ENCODE results near the gene DCAF8.

Gene DCAF8

GRCh38 chr1:160260406-160261382 lies 1.7 kb downstream of the DCAF8 start:
- peak; percentile 87 for DNase-seq (ENCODE audit: low read depth)
- Histone ChIP-seq H3K9me3 (ENCODE audit: control insufficient read depth, low read length) (no peaks in the 10 kb centered on the region), H3K36me3 (ENCODE audit: control insufficient read depth, insufficient read depth, low read length, severe bottlenecking) (peaks cover 8% of the 10 kb centered on the region), H3K27me3 (replicated peaks; ENCODE audit: control insufficient read depth, insufficient read depth, low read length) (no peaks in the 10 kb centered on the region), H3K4me3 (ENCODE audit: low read length) (peak overlapping the region; percentile 97), H3K4me1 (ENCODE audit: control insufficient read depth, insufficient read depth, low read length) (peaks cover 59% of the 10 kb centered on the region), H3K9ac (ENCODE audit: low read length) (peak overlapping the region; percentile 95)

- DNase-seq (ENCODE audit: low read depth): no peak
- Histone ChIP-seq H3K36me3 (ENCODE audit: control insufficient read depth, insufficient read depth, low read length, severe bottlenecking) (peaks cover 21% of the 10 kb centered on the region), H3K9ac (ENCODE audit: low read length) (no peak overlapping the region), H3K4me3 (ENCODE audit: low read length) (no peak overlapping the region), H3K9me3 (ENCODE audit: control insufficient read depth, low read length) (no peaks in the 10 kb centered on the region), H3K27me3 (replicated peaks; ENCODE audit: control insufficient read depth, insufficient read depth, low read length) (no peaks in the 10 kb centered on the region), H3K4me1 (ENCODE audit: control insufficient read depth, insufficient read depth, low read length) (peaks cover 55% of the 10 kb centered on the region)
Measured at GRCh38 chr1:160258177-160258798, 4.1 kb downstream of the DCAF8 start.

GRCh38 chr1:160257411-160258015 lies 4.8 kb downstream of the DCAF8 start:
- Histone ChIP-seq H3K4me3 (ENCODE audit: low read length) (peak overlapping the region; percentile 44), H3K9ac (ENCODE audit: low read length) (peak overlapping the region; percentile 25), H3K9me3 (ENCODE audit: control insufficient read depth, low read length) (no peaks in the 10 kb centered on the region), H3K4me1 (ENCODE audit: control insufficient read depth, insufficient read depth, low read length) (peaks cover 47% of the 10 kb centered on the region), H3K27me3 (replicated peaks; ENCODE audit: control insufficient read depth, insufficient read depth, low read length) (no peaks in the 10 kb centered on the region), H3K36me3 (ENCODE audit: control insufficient read depth, insufficient read depth, low read length, severe bottlenecking) (peaks cover 24% of the 10 kb centered on the region)
- no peak for DNase-seq (ENCODE audit: low read depth)

GRCh38 chr1:160256396-160257046 lies 5.8 kb downstream of the DCAF8 start:
- Histone ChIP-seq H3K4me3 (ENCODE audit: low read length) (peak overlapping the region; percentile 44), H3K27me3 (replicated peaks; ENCODE audit: control insufficient read depth, insufficient read depth, low read length) (no peaks in the 10 kb centered on the region), H3K4me1 (ENCODE audit: control insufficient read depth, insufficient read depth, low read length) (peaks cover 50% of the 10 kb centered on the region), H3K36me3 (ENCODE audit: control insufficient read depth, insufficient read depth, low read length, severe bottlenecking) (peaks cover 24% of the 10 kb centered on the region), H3K9ac (ENCODE audit: low read length) (peak overlapping the region; percentile 25), H3K9me3 (ENCODE audit: control insufficient read depth, low read length) (no peaks in the 10 kb centered on the region)
- DNase-seq (ENCODE audit: low read depth): peak; percentile 47

- Histone ChIP-seq H3K9ac (ENCODE audit: low read length) (no peak overlapping the region), H3K4me3 (ENCODE audit: low read length) (no peak overlapping the region), H3K36me3 (ENCODE audit: control insufficient read depth, insufficient read depth, low read length, severe bottlenecking) (peaks cover 24% of the 10 kb centered on the region), H3K9me3 (ENCODE audit: control insufficient read depth, low read length) (no peaks in the 10 kb centered on the region), H3K4me1 (ENCODE audit: control insufficient read depth, insufficient read depth, low read length) (peaks cover 46% of the 10 kb centered on the region), H3K27me3 (replicated peaks; ENCODE audit: control insufficient read depth, insufficient read depth, low read length) (no peaks in the 10 kb centered on the region)
- DNase-seq (ENCODE audit: low read depth): no peak
Measured at GRCh38 chr1:160255781-160256300, 6.5 kb downstream of the DCAF8 start.

GRCh38 chr1:160251687-160252526 lies 10.4 kb downstream of the DCAF8 start:
- H3K9ac ChIP-seq (ENCODE audit: low read length): no peak overlapping the region
- DNase-seq (ENCODE audit: low read depth): peak; percentile 89
- H3K4me1 ChIP-seq (ENCODE audit: control insufficient read depth, insufficient read depth, low read length): peaks cover 17% of the 10 kb centered on the region
- H3K9me3 ChIP-seq (ENCODE audit: control insufficient read depth, low read length): no peaks in the 10 kb centered on the region
- H3K27me3 ChIP-seq (replicated peaks; ENCODE audit: control insufficient read depth, insufficient read depth, low read length): no peaks in the 10 kb centered on the region
- no peak overlapping the region for H3K4me3 ChIP-seq (ENCODE audit: low read length)
- peaks cover 19% of the 10 kb centered on the region for H3K36me3 ChIP-seq (ENCODE audit: control insufficient read depth, insufficient read depth, low read length, severe bottlenecking)

GRCh38 chr1:160251011-160251410 lies 11.3 kb downstream of the DCAF8 start:
- no peak overlapping the region for H3K4me3 ChIP-seq (ENCODE audit: low read length)
- H3K9ac ChIP-seq (ENCODE audit: low read length): no peak overlapping the region
- peaks cover 22% of the 10 kb centered on the region for H3K36me3 ChIP-seq (ENCODE audit: control insufficient read depth, insufficient read depth, low read length, severe bottlenecking)
- DNase-seq (ENCODE audit: low read depth): no peak
- H3K9me3 ChIP-seq (ENCODE audit: control insufficient read depth, low read length): no peaks in the 10 kb centered on the region
- peaks cover 8% of the 10 kb centered on the region for H3K4me1 ChIP-seq (ENCODE audit: control insufficient read depth, insufficient read depth, low read length)
- no peaks in the 10 kb centered on the region for H3K27me3 ChIP-seq (replicated peaks; ENCODE audit: control insufficient read depth, insufficient read depth, low read length)

GRCh38 chr1:160247053-160247452 lies 15.3 kb downstream of the DCAF8 start:
- Histone ChIP-seq H3K4me3 (ENCODE audit: low read length) (no peak overlapping the region), H3K9ac (ENCODE audit: low read length) (no peak overlapping the region), H3K27me3 (replicated peaks; ENCODE audit: control insufficient read depth, insufficient read depth, low read length) (no peaks in the 10 kb centered on the region), H3K4me1 (ENCODE audit: control insufficient read depth, insufficient read depth, low read length) (peaks cover 3% of the 10 kb centered on the region), H3K36me3 (ENCODE audit: control insufficient read depth, insufficient read depth, low read length, severe bottlenecking) (peaks cover 27% of the 10 kb centered on the region), H3K9me3 (ENCODE audit: control insufficient read depth, low read length) (no peaks in the 10 kb centered on the region)
- DNase-seq (ENCODE audit: low read depth): no peak

- no peak overlapping the region for H3K9ac ChIP-seq (ENCODE audit: low read length)
Measured at GRCh38 chr1:160245434-160245833, 16.9 kb downstream of the DCAF8 start.

GRCh38 chr1:160244209-160244608 lies 18.1 kb downstream of the DCAF8 start:
- DNase-seq (ENCODE audit: low read depth): peak; percentile 15
- H3K36me3 ChIP-seq (ENCODE audit: control insufficient read depth, insufficient read depth, low read length, severe bottlenecking): peaks cover 52% of the 10 kb centered on the region
- no peak overlapping the region for H3K4me3 ChIP-seq (ENCODE audit: low read length)
- no peaks in the 10 kb centered on the region for H3K27me3 ChIP-seq (replicated peaks; ENCODE audit: control insufficient read depth, insufficient read depth, low read length)
- no peaks in the 10 kb centered on the region for H3K9me3 ChIP-seq (ENCODE audit: control insufficient read depth, low read length)
- no peak overlapping the region for H3K9ac ChIP-seq (ENCODE audit: low read length)
- no peaks in the 10 kb centered on the region for H3K4me1 ChIP-seq (ENCODE audit: control insufficient read depth, insufficient read depth, low read length)

More at GRCh38 chr1:160245434-160245833, 16.9 kb downstream of the DCAF8 start:
- Histone ChIP-seq H3K9me3 (ENCODE audit: control insufficient read depth, low read length) (no peaks in the 10 kb centered on the region), H3K4me1 (ENCODE audit: control insufficient read depth, insufficient read depth, low read length) (peaks cover 3% of the 10 kb centered on the region), H3K36me3 (ENCODE audit: control insufficient read depth, insufficient read depth, low read length, severe bottlenecking) (peaks cover 41% of the 10 kb centered on the region), H3K4me3 (ENCODE audit: low read length) (no peak overlapping the region), H3K27me3 (replicated peaks; ENCODE audit: control insufficient read depth, insufficient read depth, low read length) (no peaks in the 10 kb centered on the region)
- no peak for DNase-seq (ENCODE audit: low read depth)
